SU-DHL-6 (cell line): ENCODE data around the gene PRXL2B.

Experiments
- H2AFZ ChIP-seq: fragments of 200-600 bp; sonication (generic); 2 replicates; pipeline ENCODE4 v1.6.1; 2014; ENCODE audit warnings: low read depth, mild to moderate bottlenecking, moderate library complexity, mixed read lengths, antibody characterized with exemption, low read length; ENCODE audit not compliant: severe bottlenecking
- H3F3A ChIP-seq: fragments of 200-600 bp; shearing (Covaris generic); 2 replicates; pipeline ENCODE4 v1.6.0; 2016; ENCODE audit warnings: antibody characterized with exemption, mild to moderate bottlenecking; ENCODE audit not compliant: insufficient read depth
- H3K27ac ChIP-seq: fragments of 200-600 bp; sonication (generic); 2 replicates; pipeline ENCODE4 v1.5.1; 2016; ENCODE audit warnings: low read depth, mild to moderate bottlenecking, low read length, moderate library complexity, mixed read lengths
- H3K27me3 ChIP-seq: fragments of 200-600 bp; sonication (generic), shearing (Covaris generic); 2 replicates; pipeline ENCODE4 v1.6.0; 2014; ENCODE audit warnings: mild to moderate bottlenecking, low read length
- H3K36me3 ChIP-seq: fragments of 200-600 bp; sonication (generic); 2 replicates; pipeline ENCODE4 v1.6.1; 2014; ENCODE audit warnings: mild to moderate bottlenecking, low read length, mixed read lengths
- H3K4me2 ChIP-seq: fragments of 300-600, 200-600 bp; shearing (Covaris generic), sonication (generic); 2 replicates; pipeline ENCODE4 v1.6.0; 2014; ENCODE audit warnings: low read length, low read depth, mild to moderate bottlenecking; ENCODE audit not compliant: poor library complexity, severe bottlenecking
- H3K4me3 ChIP-seq: fragments of 200-600 bp; sonication (generic); 2 replicates; pipeline ENCODE4 v1.5.1; 2014; ENCODE audit warnings: antibody characterized with exemption, low read length, mild to moderate bottlenecking, mixed read lengths; ENCODE audit not compliant: insufficient read depth, poor library complexity, severe bottlenecking
- H3K79me2 ChIP-seq: fragments of 200-600 bp; sonication (generic); 2 replicates; pipeline ENCODE4 v1.6.1; 2014; ENCODE audit warnings: mild to moderate bottlenecking, low read length, moderate library complexity; ENCODE audit not compliant: insufficient read depth
- H3K9ac ChIP-seq: fragments of 200-600 bp; sonication (generic); 2 replicates; pipeline ENCODE4 v1.7.0; 2014; ENCODE audit warnings: mild to moderate bottlenecking, low read length
- H3K9me2 ChIP-seq: fragments of 200-600 bp; sonication (generic); replicated peaks from 2 replicates; pipeline ENCODE4 v1.6.1; 2014; ENCODE audit warnings: low read length; ENCODE audit not compliant: insufficient read depth
- H3K9me3 ChIP-seq: fragments of 200-600 bp; sonication (generic); 2 replicates; pipeline ENCODE4 v1.6.1; 2014; ENCODE audit warnings: low read length, mixed read lengths; ENCODE audit not compliant: insufficient read depth
- H4K20me1 ChIP-seq: fragments of 200-600 bp; sonication (generic); 2 replicates; pipeline ENCODE4 v1.6.1; 2014; ENCODE audit warnings: low read depth, mild to moderate bottlenecking, antibody characterized with exemption, low read length, moderate library complexity, mixed read lengths
- EZH2phosphoT487 ChIP-seq: fragments of 200-600 bp; sonication (generic), shearing (Covaris generic); conservative IDR thresholded peaks from 2 replicates; pipeline ENCODE4 v1.6.1; 2018; ENCODE audit warnings: mild to moderate bottlenecking, antibody characterized with exemption, low read length, moderate library complexity, mixed read lengths
- TF ChIP-seq, protein P1 (sequence below): fragments of 200-600 bp; sonication (generic); IDR thresholded peaks from one replicate; pipeline ENCODE4 v1.5.1; 2017; ENCODE audit warnings: antibody characterized with exemption, mild to moderate bottlenecking, low read length, moderate library complexity; ENCODE audit not compliant: insufficient read depth, poor library complexity, severe bottlenecking

Gene PRXL2B

DNA sequence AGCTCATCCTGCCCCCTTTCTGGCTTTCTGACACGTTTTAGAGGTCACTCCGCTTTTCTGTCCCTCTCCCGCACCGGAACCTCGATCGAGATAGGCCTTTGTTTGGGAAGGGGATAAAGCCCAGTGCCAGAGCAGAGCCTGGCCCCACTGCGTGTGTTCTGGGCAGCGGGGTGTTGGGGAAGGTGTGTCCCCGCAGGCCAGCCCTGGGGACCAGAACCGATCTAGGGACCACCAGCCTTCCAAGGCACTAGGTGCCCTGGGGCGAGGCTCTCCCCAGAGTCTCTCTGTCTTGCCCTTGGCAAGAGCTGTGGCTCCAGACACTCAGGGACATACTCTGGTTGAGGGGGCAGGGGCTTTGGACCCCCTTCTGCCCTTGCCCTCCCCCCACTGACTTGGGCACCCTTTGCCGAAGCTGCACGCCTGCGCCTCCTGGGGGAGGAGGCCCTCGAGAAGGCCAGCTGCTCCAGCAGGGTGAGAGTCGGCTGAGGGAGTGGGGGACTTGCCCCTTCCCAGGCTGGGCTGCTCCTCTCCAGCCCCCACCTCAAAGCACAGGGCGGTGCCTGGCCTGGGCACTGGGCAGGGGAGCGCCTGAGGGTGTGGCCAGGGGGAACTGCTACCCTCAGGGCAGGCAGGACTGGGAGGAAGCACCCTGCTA, 16.4 kb downstream of the PRXL2B start:
- Histone ChIP-seq H3K9me2 (no peaks in the 10 kb centered on the region), H3K4me2 (no peak overlapping the region), H2AFZ (no peak overlapping the region), H3K79me2 (no peaks in the 10 kb centered on the region), H3K4me3 (no peak overlapping the region), H3K9ac (no peak overlapping the region), H3K36me3 (no peaks in the 10 kb centered on the region), H4K20me1 (no peaks in the 10 kb centered on the region), H3F3A (no peaks in the 10 kb centered on the region), H3K27ac (no peak overlapping the region), H3K9me3 (no peaks in the 10 kb centered on the region), H3K27me3 (no peaks in the 10 kb centered on the region)
- TF ChIP-seq, protein P1, sequence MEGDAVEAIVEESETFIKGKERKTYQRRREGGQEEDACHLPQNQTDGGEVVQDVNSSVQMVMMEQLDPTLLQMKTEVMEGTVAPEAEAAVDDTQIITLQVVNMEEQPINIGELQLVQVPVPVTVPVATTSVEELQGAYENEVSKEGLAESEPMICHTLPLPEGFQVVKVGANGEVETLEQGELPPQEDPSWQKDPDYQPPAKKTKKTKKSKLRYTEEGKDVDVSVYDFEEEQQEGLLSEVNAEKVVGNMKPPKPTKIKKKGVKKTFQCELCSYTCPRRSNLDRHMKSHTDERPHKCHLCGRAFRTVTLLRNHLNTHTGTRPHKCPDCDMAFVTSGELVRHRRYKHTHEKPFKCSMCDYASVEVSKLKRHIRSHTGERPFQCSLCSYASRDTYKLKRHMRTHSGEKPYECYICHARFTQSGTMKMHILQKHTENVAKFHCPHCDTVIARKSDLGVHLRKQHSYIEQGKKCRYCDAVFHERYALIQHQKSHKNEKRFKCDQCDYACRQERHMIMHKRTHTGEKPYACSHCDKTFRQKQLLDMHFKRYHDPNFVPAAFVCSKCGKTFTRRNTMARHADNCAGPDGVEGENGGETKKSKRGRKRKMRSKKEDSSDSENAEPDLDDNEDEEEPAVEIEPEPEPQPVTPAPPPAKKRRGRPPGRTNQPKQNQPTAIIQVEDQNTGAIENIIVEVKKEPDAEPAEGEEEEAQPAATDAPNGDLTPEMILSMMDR, result no peak
- no peak for TF ChIP-seq EZH2phosphoT487

DNA sequence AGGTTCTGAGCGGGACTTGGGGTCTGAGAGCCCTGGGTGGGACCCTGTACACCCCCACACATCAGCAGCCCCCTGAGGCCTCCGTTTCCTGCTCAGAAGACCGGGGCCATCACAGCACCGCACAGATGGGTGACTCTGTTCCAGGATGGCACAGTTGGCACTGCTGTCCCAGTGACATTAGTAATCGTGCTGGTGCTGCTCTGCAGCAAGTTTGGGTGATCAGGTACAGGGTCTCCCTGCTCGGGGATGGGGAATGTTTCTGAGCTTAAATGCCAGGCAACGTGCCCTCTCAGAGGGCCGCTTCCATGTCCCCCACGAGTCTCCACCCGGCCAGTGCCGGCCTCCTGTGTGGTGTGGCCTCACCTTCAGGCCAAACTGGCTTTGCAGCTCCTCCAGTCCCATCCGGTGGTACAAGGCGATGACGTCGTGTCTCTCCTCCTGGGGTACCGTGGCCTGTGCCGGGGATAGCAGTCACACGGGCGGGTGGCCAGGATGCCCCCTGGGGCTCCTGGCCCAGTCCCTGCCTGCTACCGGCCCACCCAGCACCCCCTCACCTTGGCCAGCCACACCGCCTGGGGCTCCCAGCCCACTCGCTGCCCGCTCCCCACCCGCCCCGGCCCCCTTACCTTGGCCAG, 17.1 kb downstream of the PRXL2B start:
- no peaks in the 10 kb centered on the region for H3K9me3 ChIP-seq
- TF ChIP-seq, protein P1, result no peak
- TF ChIP-seq EZH2phosphoT487, result no peak
- H3K9ac ChIP-seq, result no peak overlapping the region
- no peak overlapping the region for H2AFZ ChIP-seq
- H3K27me3 ChIP-seq, result no peaks in the 10 kb centered on the region
- no peaks in the 10 kb centered on the region for H3K79me2 ChIP-seq
- no peak overlapping the region for H3K4me3 ChIP-seq
- H3K36me3 ChIP-seq, result no peaks in the 10 kb centered on the region
- H3K9me2 ChIP-seq, result no peaks in the 10 kb centered on the region
- H3K27ac ChIP-seq, result no peak overlapping the region
- H4K20me1 ChIP-seq, result no peaks in the 10 kb centered on the region
- no peak overlapping the region for H3K4me2 ChIP-seq
- H3F3A ChIP-seq, result no peaks in the 10 kb centered on the region

DNA sequence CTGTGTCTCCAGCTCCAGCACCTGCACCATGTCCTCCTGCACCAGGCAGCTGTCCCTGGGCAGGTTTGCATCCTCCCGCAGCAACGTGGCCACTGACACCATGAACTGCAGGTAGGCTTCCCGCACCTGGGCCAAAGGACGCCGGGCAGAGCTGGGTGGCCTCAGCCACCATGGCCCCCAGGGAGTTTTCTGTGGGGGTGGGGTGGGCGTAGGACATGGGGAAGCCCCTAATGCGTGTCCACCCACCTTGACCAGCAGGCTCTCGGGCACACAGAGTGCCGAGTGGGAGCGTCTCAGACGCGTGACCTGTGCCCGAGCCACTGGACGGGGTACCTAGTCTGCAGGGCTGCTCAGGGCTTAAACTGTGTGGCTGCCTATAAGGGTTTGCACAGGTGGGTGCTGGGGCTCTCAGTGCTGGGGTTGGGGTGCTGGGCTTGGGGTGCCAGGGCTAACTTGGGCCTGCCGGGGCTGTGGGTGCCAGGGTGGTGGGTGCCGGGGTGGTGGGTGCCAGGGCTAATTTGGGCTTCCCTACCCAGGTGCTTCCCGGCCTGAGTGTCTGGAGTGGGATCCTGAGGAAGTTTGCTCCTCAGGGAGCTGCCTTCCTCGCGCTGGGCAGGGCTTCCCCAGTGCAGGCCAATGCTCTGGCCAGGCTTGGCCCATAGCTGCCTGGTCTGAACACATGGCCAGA, 17.7 kb downstream of the PRXL2B start:
- Histone ChIP-seq H4K20me1 (no peaks in the 10 kb centered on the region), H2AFZ (no peak overlapping the region), H3K27ac (no peak overlapping the region), H3K4me3 (no peak overlapping the region), H3F3A (no peaks in the 10 kb centered on the region), H3K36me3 (no peaks in the 10 kb centered on the region), H3K9ac (no peak overlapping the region), H3K79me2 (no peaks in the 10 kb centered on the region), H3K9me2 (no peaks in the 10 kb centered on the region), H3K4me2 (no peak overlapping the region), H3K9me3 (no peaks in the 10 kb centered on the region), H3K27me3 (no peaks in the 10 kb centered on the region)
- TF ChIP-seq, protein P1, result no peak
- no peak for TF ChIP-seq EZH2phosphoT487
